ENCODE measurements around the gene ALPG.
"Not testable (repeated sequence)": the region's sequence is repeated elsewhere in the genome, so short reads cannot be mapped to it uniquely, and the experiment has no call there.

ALPG gene

DNA sequence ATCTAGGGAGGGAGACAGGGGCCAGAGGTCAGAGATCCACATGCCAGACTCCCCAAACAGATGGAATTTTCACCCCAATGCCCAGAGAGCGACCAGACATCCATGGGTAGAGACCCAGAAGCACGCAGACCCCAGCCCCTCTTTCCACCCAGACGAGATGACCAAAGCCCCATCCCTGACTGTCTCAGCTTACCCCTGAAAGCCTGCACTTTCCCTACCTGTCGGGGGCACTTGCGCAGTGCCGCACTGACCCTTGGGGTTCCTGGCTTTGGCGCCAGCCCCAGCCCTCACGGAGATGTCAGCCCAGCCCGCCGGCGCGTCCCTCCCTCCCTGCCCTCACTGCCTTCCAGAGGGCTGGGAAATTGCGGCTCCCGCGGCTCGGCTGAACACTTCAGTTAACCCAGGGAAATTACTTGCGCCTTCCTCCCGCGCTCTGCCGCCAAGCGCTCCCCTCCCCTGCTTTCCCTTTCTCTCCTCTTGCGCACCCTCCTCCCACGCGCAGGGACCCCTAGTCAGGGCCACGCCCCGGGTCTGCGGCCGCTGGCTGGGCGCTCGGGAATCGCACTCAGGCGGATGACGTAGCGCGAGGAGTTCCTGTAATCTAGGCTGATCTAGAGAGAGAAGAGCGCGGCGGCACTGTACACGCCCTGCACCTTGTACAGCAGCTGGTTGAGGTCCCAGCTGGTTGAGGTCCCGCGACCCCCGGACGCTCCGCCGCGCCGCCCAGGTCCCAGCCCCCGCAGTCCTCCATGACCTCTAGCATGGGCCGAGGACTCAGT is 12.0 kb downstream of the ALPG start:
- DNase-seq (ENCODE audit: low read depth in 2 of 3, low spot score in 1 of 3): no peak

- no peak for DNase-seq (ENCODE audit: low read depth in 2 of 3, low spot score in 1 of 3)
These were observed 12.8 kb downstream of the ALPG start for GRCh38 chr2:232419245-232420072.

- DNase-seq (ENCODE audit: low read depth in 2 of 3, low spot score in 1 of 3): no peak
These were observed 13.4 kb downstream of the ALPG start for GRCh38 chr2:232420073-232420454.

GRCh38 chr2:232420463-232421188 is 14.0 kb downstream of the ALPG start:
- DNase-seq (ENCODE audit: low read depth in 2 of 3, low spot score in 1 of 3): no peak

DNA sequence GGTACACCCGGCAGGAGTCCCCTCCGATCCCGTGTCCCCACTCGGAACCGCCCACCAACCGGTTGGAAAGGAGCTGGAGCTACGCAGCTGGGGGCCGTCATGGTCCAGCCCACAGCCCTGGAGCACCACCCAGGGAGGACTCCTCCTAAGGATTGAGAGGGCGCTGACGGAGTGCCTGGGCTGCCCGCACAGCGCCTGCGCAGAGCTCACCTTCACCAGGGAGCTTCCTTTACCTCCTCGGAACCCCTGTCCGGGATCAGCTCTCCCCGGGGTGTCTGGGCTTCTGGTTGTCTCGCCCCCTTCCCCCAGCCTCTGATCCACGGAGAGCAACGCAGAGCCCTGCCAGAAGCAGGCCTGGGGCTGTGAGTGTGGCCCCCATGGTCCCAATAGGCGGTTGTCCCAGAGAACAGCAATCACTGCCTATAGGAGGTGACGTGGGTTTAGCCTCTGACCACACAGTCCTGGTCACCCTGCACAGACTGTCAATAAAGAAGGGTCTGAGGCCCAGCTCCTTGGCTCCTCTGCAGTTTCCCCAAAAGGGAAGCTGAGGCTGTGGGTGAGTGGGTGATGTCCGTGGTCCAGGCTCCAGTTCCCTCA is 14.6 kb downstream of the ALPG start:
- no peak for DNase-seq (ENCODE audit: low read depth in 2 of 3, low spot score in 1 of 3)

DNA sequence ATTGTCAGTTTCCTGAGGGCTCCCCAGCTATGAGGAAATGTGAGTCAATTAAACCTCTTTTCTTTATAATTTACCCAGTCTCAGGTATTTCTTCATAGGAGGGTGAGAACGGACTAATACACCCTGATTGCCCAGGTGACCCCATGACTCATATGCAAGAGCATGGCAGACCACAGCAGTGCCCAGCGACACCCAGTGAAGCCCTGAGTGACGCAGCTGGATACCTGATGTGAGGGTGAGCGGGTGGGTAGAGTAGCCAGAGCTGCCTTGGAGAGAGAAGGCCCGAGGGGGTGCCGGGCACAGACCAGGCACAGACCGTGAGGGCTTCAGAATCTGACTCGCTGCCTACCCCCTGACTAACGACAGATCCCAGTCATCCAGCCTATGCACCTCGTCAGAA is 15.4 kb downstream of the ALPG start:
- no peak for DNase-seq (ENCODE audit: low read depth in 2 of 3, low spot score in 1 of 3)

GRCh38 chr2:232422996-232423395 is 16.4 kb downstream of the ALPG start:
- not testable (repeated sequence) for DNase-seq (ENCODE audit: low read depth in 2 of 3, low spot score in 1 of 3)

- not testable (repeated sequence) for DNase-seq (ENCODE audit: low read depth in 2 of 3, low spot score in 1 of 3)
These were observed 16.8 kb downstream of the ALPG start for GRCh38 chr2:232423407-232423806.

DNA sequence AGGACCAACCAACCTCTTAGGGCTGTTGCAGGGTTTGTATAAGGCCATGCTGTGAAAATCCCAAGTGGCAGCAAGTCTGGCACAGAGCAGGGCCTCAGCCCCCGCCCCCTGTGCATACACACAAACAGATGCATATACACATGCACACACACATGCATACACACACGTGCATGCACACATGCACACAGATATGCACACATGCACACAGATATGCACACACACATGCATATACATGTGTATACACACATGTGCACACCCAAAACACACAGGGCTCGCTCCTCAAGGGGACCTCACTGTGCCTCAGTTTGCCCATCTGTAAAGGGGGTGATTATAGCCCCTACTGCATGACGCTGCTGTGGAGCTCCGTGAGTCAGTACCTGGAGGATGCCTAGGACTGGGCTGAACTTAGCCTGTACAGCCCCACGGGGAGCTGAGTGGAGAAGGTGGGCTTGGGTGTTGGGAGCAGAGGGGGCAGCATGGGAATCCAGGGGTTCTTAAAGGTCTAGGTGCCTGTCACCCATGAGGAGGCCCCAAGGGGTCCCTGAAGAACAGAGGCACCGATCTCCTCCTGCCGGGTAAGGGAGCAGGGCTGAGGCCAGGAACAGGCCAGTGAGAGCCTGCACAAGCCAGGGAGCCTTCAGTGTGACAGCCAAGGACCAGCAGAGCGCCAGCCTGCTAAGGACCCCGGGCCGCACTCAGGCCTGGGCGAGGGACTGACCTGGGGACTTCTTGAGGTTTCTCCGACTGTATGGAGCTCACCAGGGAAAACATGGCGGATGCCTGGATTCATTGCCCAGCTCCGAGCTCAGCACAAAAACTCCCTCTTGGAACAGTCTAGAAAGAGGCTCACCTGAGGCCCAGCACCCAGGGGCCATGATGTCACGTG is 25.3 kb downstream of the ALPG start:
- DNase-seq (ENCODE audit: low read depth in 2 of 3, low spot score in 1 of 3): no peak

GRCh38 chr2:232432598-232433184 is 26.0 kb downstream of the ALPG start:
- no peak for DNase-seq (ENCODE audit: low read depth in 2 of 3, low spot score in 1 of 3)

GRCh38 chr2:232433622-232434021 is 27.0 kb downstream of the ALPG start:
- DNase-seq (ENCODE audit: low read depth in 2 of 3, low spot score in 1 of 3): not testable (repeated sequence)

- DNase-seq (ENCODE audit: low read depth in 2 of 3, low spot score in 1 of 3): no peak
These were observed 27.4 kb downstream of the ALPG start for GRCh38 chr2:232434091-232434490.

DNA sequence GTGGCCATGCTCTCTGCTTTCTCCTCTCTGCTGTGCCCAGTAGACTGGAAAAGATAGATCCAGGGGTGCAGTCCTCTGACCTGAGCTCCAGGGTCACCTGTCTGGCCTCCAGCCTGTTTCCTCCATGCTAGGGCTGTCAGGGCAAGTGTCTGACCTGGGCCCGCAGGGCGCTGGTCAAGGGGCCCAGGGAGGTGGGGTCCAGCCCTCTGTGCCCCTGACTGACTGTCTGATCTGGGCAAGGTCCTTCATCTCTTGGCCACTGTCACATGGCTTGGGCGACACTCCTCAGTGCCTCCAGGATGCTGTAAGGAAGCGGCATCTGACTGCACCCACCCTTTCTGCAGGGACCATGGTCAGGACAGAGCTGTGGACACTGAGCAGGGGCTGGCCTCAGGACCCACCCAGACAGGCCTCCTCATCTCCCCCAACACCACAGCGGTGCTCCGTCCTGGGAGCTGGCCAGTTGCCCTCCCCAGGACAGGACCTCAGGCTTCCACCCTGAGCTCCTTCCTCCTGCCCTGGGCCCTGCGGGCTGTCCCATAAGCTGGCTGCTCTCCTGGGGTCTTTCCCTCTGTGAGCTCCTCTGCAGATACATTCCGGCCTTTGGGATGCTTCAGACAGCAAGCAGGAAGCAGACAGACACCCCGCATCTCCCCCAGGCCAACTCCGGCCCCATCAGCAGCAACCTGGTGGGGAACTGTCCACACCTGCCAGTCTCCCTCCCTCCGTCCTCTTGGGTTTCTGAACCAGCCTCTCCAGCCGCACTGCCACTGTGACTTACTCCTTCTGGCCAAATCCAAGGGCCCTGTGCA is 28.1 kb downstream of the ALPG start:
- DNase-seq (ENCODE audit: low read depth in 2 of 3, low spot score in 1 of 3): no peak

DNA sequence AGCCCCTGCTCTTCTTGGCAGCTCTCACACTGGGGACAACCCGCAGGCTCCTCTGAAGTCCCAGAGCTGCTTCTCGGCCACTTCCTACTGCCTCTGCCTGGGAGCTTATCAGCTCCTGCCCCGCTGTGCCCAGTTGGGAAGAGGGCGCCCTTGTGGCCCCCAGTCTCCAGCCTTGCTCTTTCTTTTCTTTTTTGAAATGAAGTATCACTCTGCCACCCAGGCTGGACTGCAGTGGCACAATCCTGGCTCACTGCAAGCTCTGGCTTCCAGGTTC is 28.7 kb downstream of the ALPG start:
- DNase-seq (ENCODE audit: low read depth in 2 of 3, low spot score in 1 of 3): no peak

- no peak for DNase-seq (ENCODE audit: low read depth in 2 of 3, low spot score in 1 of 3)
These were observed 29.2 kb downstream of the ALPG start for GRCh38 chr2:232435805-232436204.

GRCh38 chr2:232436381-232437194 is 29.9 kb downstream of the ALPG start:
- no peak for DNase-seq (ENCODE audit: low read depth in 2 of 3, low spot score in 1 of 3)

- DNase-seq (ENCODE audit: low read depth in 2 of 3, low spot score in 1 of 3): no peak
These were observed 30.5 kb downstream of the ALPG start for GRCh38 chr2:232437195-232437571.

DNA sequence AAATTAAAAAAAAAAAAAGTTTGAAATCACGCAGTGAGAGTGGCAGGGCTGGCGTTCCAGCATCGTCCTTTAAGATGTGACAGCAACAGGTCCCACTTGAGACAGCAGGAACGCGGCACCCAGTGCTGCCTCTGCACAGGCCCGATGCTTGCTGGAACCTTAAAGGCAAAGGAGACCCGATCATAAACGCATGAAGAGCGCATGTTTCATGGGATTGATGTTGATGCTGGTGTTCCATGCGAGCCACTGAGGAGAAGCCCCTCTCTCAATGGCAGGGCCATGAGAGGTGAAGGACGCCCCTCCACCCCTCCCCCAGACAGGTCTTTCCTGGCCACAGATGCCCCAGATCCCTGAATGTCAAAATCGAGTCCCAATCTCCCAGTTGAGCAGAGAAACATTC is 31.4 kb downstream of the ALPG start:
- no peak for DNase-seq (ENCODE audit: low read depth in 2 of 3, low spot score in 1 of 3)
